Pancreas (tissue), 10 donors: ENCODE measurements around the gene DEPDC5. TPM values are rescaled to one million over a fixed set of nuclear protein-coding genes. Genes with fewer than 3 reads are reported as not detected.

Experiments
- ATAC-seq, 4 donors: fragments of 200-7000 bp; cut with Tn5 transposase; one replicate each; pipeline versions ENCODE4 v1.8.0 to v1.9.1; 2020; ENCODE audit warnings: mild to moderate bottlenecking in 4 of 4, moderate library complexity in 4 of 4
- DNase-seq, 6 donors: peaks; one replicate each; pipeline ENCODE4 v3.0.0-alpha.2; 2020
- FAIRE-seq: peaks from 2 replicates; lab custom pipeline; 2012; peaks lifted over from hg19 to GRCh38; lab: Jason Lieb, UNC
- H3K27ac ChIP-seq, 4 donors: fragments of 200-600 bp; sonication (generic); 1 replicate in 3 of 4; 2 replicates in 1 of 4; pipeline versions ENCODE4 v1.5.0 to v1.8.0; 2020
- H3K27me3 ChIP-seq, 4 donors: fragments of 200-600 bp; one replicate each; pipeline ENCODE4 v1.8.0; 2021
- H3K36me3 ChIP-seq, 3 donors: fragments of 200-600 bp; sonication (generic) in 1 of 3; one replicate each; pipeline versions ENCODE4 v1.5.0 to v1.8.0; 2020 to 2021
- H3K4me1 ChIP-seq, 3 donors: fragments of 200-600 bp; one replicate each; pipeline ENCODE4 v1.8.0; 2021
- H3K4me3 ChIP-seq, 4 donors: fragments of 200-600 bp; sonication (generic) in 2 of 4; one replicate each; pipeline versions ENCODE4 v1.5.0 to v1.8.0; 2020 to 2021
- H3K9me3 ChIP-seq, 4 donors: fragments of 200-600 bp; one replicate each; pipeline ENCODE4 v1.8.0; 2021
- WGBS, 2 donors: extraction: QIAGEN DNeasy Blood & Tissue Kit; methylation state at CpG; one replicate each; pipeline ENCODE4 v1.1.7; 2013; 5-methylcytosine and 5-hydroxymethylcytosine counted together
- intact Hi-C, 3 donors: fragments of 100-400 bp; cut with DNase I; formaldehyde crosslinking; loops; one replicate each; pipeline versions ENCODE4 v1.11.1 to v1.14.2; 2022
- polyA plus RNA-seq, 2 donors: library from polyadenylated mRNA; stranded (reverse); fragments of 200-250 nt; gene quantifications; one replicate each; pipeline ENCODE4 v1.2.3, GENCODE V29; 2013
- total RNA-seq, 6 donors: library from RNA; stranded (reverse); fragmentation: NEBNext Ultra II Directional in 4 of 6; extraction: Animal tissue kit (Norgen Biotek cat#: 25700) in 4 of 6; gene quantifications; one replicate each; pipeline versions ENCODE4 v1.2.1 to v1.2.4, GENCODE V29; 2021 to 2023
- TF ChIP-seq, protein P1 (sequence below), 4 donors: fragments of 200-600 bp; sonication (generic) in 3 of 4; IDR thresholded peaks; one replicate each; pipeline versions ENCODE4 v1.5.0 to v1.8.0; 2021; ENCODE audit warnings: antibody characterized with exemption in 4 of 4
- donor health status: healthy with polysubstance abuse.
- donor health status: DM: no; HTN: no; CAD: no; lungs with moderate emphysema.
- donor health status: DM: no; HTN: no; CAD: no.
- donor health status: control.
- donor health status: control.
- donor health status: Bipolar disorder and iron deficiency.
- donor health status: DM: yes; HTN: yes; CAD: no.
- donor health status: DM: no; HTN: no; CAD: no.
- donor health status: DM: no; HTN: no; CAD: no.
- donor health status: DM: yes; HTN: yes; CAD: no.

The DEPDC5 gene
- total and polyA plus RNA-seq, 8 donors, result 5.9 to 17.2 (median 9.0) TPM

DNA sequence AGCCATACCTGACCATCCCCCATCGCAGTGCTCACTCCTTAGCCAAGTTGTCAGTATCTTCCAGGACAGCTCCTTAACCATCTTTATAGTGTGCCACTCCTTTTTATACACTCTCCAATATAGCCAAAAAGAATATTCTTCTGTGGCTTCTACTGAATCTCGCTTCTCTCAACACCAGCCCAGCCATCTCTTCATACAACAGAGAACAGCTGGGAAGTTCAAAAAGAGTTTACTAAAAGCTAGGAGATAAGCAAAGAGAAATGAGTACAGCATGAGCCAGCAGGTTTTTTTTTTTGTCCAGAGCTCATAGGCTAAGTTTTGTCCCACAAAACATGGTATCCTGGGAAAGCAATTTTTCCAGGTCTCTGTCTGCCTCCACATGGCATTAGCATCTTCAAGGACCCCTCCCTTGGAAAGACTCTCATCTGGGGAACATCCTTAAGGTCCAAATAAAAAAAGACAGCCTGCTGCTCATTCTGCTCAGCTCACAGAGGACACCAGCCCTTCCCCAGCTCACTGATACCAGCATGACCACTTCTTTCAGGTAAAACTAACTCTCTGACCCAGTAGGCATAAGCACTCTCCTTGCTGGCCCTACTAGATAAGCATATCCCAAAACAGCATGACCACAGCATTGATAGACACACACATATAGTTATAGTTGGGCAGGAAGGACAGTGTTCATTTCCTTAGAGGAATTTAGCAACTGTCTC is 141.7 kb downstream of the DEPDC5 start:
- no peaks in the 10 kb centered on the region for H3K27me3 ChIP-seq
- FAIRE-seq (no peak), DNase-seq (no peak), ATAC-seq (no peak)
- peaks cover 0 to 6% (median 0%) of the 10 kb centered on the region in 3 donors for H3K36me3 ChIP-seq
- H3K27ac ChIP-seq, result no peak overlapping the region
- no peaks in the 10 kb centered on the region for H3K9me3 ChIP-seq
- WGBS, 2 donors, result 95 to 98% methylated on average over 2 of the region's 2 CpGs
- TF ChIP-seq, protein P1, sequence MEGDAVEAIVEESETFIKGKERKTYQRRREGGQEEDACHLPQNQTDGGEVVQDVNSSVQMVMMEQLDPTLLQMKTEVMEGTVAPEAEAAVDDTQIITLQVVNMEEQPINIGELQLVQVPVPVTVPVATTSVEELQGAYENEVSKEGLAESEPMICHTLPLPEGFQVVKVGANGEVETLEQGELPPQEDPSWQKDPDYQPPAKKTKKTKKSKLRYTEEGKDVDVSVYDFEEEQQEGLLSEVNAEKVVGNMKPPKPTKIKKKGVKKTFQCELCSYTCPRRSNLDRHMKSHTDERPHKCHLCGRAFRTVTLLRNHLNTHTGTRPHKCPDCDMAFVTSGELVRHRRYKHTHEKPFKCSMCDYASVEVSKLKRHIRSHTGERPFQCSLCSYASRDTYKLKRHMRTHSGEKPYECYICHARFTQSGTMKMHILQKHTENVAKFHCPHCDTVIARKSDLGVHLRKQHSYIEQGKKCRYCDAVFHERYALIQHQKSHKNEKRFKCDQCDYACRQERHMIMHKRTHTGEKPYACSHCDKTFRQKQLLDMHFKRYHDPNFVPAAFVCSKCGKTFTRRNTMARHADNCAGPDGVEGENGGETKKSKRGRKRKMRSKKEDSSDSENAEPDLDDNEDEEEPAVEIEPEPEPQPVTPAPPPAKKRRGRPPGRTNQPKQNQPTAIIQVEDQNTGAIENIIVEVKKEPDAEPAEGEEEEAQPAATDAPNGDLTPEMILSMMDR (IDR thresholded peaks at IDR 0.05), result no peak
- intact Hi-C loops, result no loop called here
- H3K4me3 ChIP-seq, result no peak overlapping the region
- no peaks in the 10 kb centered on the region for H3K4me1 ChIP-seq

DNA sequence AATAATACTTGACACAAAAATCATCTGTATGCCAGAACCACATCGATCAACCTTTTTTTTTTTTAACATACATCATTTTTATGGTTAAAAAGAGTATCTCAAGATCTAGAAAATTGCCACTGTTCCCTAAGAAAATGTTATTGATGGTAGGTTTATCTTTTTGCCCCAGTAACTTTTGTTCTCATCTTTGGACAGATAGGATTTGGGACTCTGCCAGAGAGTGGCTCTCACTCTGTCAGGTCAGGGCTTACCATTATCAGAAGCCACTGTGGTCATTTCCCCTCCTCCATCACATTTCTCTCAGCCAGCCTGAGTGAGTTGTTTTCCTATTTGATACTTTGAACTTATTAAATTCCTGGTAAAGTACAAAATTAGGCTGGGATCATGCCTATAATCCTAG is 142.7 kb downstream of the DEPDC5 start:
- no peak for ATAC-seq
- H3K4me1 ChIP-seq, result no peaks in the 10 kb centered on the region
- peaks cover 0 to 6% (median 0%) of the 10 kb centered on the region in 3 donors for H3K36me3 ChIP-seq
- DNase-seq, result no peak
- 88 to 95% methylated on average over 1 of the region's 1 CpG for WGBS, 2 donors
- FAIRE-seq, result no peak
- H3K4me3 ChIP-seq, result no peak overlapping the region
- no peak overlapping the region for H3K27ac ChIP-seq
- intact Hi-C loops, result no loop called here
- TF ChIP-seq, protein P1 (IDR thresholded peaks at IDR 0.05), result no peak
- H3K27me3 ChIP-seq, result no peaks in the 10 kb centered on the region
- no peaks in the 10 kb centered on the region for H3K9me3 ChIP-seq

DNA sequence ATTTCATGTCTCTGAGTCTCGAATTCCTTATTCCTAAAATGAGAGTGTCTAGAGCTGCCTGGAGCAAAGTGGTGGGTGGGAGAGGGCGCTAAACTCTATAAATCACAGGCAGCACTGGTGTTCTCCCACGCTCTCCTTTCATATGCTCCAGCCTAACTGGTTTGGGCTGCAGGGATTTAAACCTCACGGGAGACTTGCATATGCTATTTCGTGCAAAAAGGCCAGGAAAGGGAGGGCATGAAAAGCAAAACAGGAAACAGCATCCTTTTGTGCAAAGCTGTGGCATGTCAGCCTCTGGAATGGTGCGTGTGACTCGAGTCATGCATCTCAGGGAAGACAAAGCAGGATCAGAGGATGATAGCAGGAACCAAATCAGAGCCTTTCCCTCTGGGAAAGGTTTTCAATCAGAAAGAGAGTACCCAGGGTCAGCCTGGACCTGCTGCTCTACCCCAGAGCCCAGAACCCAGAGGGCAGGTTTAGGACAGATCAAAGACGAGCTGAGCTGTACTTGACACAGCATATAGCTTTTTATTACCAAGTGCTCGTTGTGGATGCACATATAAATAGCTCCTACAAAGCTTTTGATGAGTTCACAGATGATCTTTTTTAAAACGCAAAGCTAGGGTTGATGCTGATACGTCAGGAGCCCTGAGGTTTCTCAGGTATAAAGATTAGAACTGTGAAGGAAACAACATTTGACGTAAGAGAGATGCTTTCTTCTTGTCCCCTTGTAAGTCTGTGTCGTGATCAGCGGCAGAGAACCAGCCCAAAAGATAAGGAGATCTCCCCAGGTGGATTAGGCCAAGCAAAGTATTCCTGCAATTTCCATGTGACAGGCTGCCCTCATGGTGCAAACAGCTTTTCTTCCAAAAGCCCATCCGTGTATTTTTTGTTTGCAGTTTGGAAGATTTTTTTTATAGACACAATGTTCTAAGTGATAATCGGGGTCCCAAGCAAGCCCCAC is 144.3 kb downstream of the DEPDC5 start:
- 76 to 78% methylated on average over 16 of the region's 16 CpGs for WGBS, 2 donors
- Histone ChIP-seq H3K36me3 (peaks cover 0 to 6% (median 0%) of the 10 kb centered on the region in 3 donors), H3K4me3 (no peak overlapping the region), H3K9me3 (no peaks in the 10 kb centered on the region), H3K27ac (no peak overlapping the region), H3K4me1 (no peaks in the 10 kb centered on the region), H3K27me3 (no peaks in the 10 kb centered on the region)
- intact Hi-C loops, result no loop called here
- TF ChIP-seq, protein P1 (IDR thresholded peaks at IDR 0.05), result no peak
- ATAC-seq (no peak), DNase-seq (no peak), FAIRE-seq (no peak)

DNA sequence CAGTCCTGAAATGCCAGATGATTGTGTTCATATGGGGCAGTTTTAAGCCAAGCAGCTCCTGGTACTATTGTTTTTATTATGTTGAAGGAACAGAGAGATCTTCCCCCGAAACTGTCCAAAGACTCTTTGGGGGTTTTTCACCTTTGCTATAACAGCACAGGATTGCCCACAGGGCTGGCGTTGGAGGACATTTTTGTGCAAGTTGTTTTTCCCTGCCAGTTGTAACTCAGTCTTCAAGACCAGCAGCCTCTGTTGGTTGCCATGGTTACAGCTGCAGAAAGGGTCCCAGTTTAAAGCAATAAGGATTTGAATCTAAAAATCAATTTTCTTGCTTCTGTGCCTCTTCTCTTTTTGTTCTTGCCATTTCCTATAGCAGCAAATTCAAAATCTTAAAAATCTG is 145.1 kb downstream of the DEPDC5 start:
- TF ChIP-seq, protein P1 (IDR thresholded peaks at IDR 0.05), result no peak
- H3K9me3 ChIP-seq, result no peaks in the 10 kb centered on the region
- no peaks in the 10 kb centered on the region for H3K27me3 ChIP-seq
- ATAC-seq (no peak), FAIRE-seq (no peak), DNase-seq (no peak)
- H3K36me3 ChIP-seq, result no peaks in the 10 kb centered on the region
- WGBS, 2 donors, result 90 to 94% methylated on average over 2 of the region's 2 CpGs
- intact Hi-C loops, result no loop called here
- H3K27ac ChIP-seq, result no peak overlapping the region
- no peaks in the 10 kb centered on the region for H3K4me1 ChIP-seq
- no peak overlapping the region for H3K4me3 ChIP-seq
